ENCODE data around the gene PLXNA2. TPM values are rescaled to one million over a fixed set of nuclear protein-coding genes. Genes with fewer than 3 reads are reported as not detected.

PLXNA2 gene
- total and polyA plus RNA-seq, 2 of the 13 experiments (the other 11 are each of a cell fraction or from before 2014, with no cell fraction given), result 1.1 to 2.1 TPM

GRCh38 chr1:208231881-208232661 is 12.1 kb downstream of the PLXNA2 start:
- CTCF ChIA-PET (ENCODE audit: low intra/inter-chr PET ratio, low total read pairs), result no interaction called here

More at GRCh38 chr1:208231881-208232661, 12.1 kb downstream of the PLXNA2 start:
- H3K9ac ChIP-seq (ENCODE audit: insufficient read depth, low read depth, low read length), result no peak overlapping the region
- H3K4me1 ChIP-seq (ENCODE audit: insufficient read depth, low read length), result peaks cover 39% of the 10 kb centered on the region
- POLR2A ChIA-PET, result no interaction called here
- in situ Hi-C loops (cut with HindIII; ENCODE audit: extremely low pct_ligation_motif_present, low pct_unique_long_range_greater_than_20kb) (no loop called here), intact Hi-C loops (cut with micrococcal nuclease; ENCODE audit: unreplicated experiment) (no loop called here)
- no peaks in the 10 kb centered on the region; a peak in 1 of 5 replicates for H3K36me3 ChIP-seq (replicated peaks in 1 of 2; ENCODE audit: control insufficient read depth in 1 of 2, insufficient read depth in 2 of 2, low read length in 2 of 2)
- no peak overlapping the region for H3K4me3 ChIP-seq (replicated peaks in 1 of 3; ENCODE audit: insufficient read depth in 1 of 3, low read depth in 2 of 3, low read length in 3 of 3)
- H3K4me2 ChIP-seq (ENCODE audit: low read depth, low read length), result no peak overlapping the region
- DNase-seq (ENCODE audit: low spot score) (no peak), FAIRE-seq (no peak), ATAC-seq (no peak)
- H4K20me1 ChIP-seq (ENCODE audit: insufficient read depth, low read length), result no peaks in the 10 kb centered on the region
- peaks cover 0 to 4% of the 10 kb centered on the region in 2 experiments; a peak in 1 of 5 replicates for H3K27me3 ChIP-seq (ENCODE audit: control insufficient read depth in 1 of 2, insufficient read depth in 2 of 2, low read length in 2 of 2)
- TF ChIP-seq ZBTB37 (CRISPR knock-in tag; IDR thresholded peaks at IDR 0.05) (no peak), ZNF34 (CRISPR knock-in tag; IDR thresholded peaks at IDR 0.05; ENCODE audit: borderline replicate concordance) (no peak), SSRP1 (CRISPR knock-in tag; IDR thresholded peaks at IDR 0.05) (no peak), THAP11 (CRISPR knock-in tag; IDR thresholded peaks at IDR 0.05) (no peak), TCF7 (IDR thresholded peaks at IDR 0.05; ENCODE audit: low read depth) (no peak), ZNF124 (CRISPR knock-in tag; IDR thresholded peaks at IDR 0.05) (no peak), ADNP (CRISPR knock-in tag; IDR thresholded peaks at IDR 0.05) (no peak), NR0B2 (CRISPR knock-in tag; IDR thresholded peaks at IDR 0.05) (no peak)
- H3K27ac ChIP-seq (ENCODE audit: extremely low read length, insufficient read depth, low read length), result no peak overlapping the region
- no peaks in the 10 kb centered on the region for H3K9me3 ChIP-seq (ENCODE audit: low read length)
- H3K79me2 ChIP-seq (ENCODE audit: insufficient read depth, low read length), result no peaks in the 10 kb centered on the region
- no TSS peak for BruUV-seq (replicated peaks)
- H2AFZ ChIP-seq (ENCODE audit: low read length), result no peak overlapping the region
- 81% methylated on average over 6 of the region's 7 CpGs for WGBS (ENCODE audit: low lambda C conversion rate)

Data from HepG2 (cell line).